ENCODE data around the gene ITGA2.

GRCh38 chr5:52961274-52961681 lies 27.9 kb upstream of the ITGA2 start:
- TF ChIP-seq REST (IDR thresholded peaks at IDR 0.05; ENCODE audit: low read depth) (no peak), TAF1 (IDR thresholded peaks at IDR 0.05; ENCODE audit: low read depth) (no peak), TEAD4 (IDR thresholded peaks at IDR 0.05) (no peak), ZBTB7A (IDR thresholded peaks at IDR 0.05; ENCODE audit: low read depth) (no peak), YY1 (IDR thresholded peaks at IDR 0.05; ENCODE audit: low read depth) (no peak), NFIC (IDR thresholded peaks at IDR 0.05) (no peak), MAX (IDR thresholded peaks at IDR 0.05) (no peak), CEBPB (IDR thresholded peaks at IDR 0.05) (no peak), CREB1 (IDR thresholded peaks at IDR 0.05; ENCODE audit: low read depth) (no peak)
